ENCODE data around the gene ARRDC3.

DNA sequence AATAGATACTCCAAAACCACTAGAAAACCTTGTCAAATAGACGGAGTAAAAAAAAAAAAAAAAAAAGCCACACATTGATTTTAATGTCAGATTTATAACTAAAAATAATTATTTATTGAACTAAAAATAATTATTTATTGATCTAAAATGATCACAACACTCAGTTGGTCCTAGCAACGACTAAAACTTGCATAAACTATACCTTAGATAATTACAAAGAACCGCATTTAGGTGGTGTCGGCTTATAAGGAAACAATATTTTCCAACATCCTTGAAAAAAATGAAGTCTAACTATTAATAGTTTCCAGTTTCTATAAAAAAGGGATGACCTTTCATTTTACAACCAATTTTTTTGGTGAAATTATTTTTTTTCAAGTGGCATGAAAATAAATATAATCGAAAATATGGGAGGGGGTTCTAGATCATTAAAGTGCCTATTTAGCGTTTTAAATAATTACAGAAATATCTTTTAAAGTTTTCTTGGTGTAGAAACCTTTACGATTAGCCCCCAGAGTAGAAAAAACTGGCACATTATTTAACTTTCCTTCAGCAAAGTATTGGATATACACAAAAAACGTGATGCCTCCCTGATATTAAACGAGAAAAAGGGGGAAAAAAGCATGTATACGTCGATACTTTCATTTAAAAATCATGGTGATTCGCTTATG, 3.7 kb downstream of the ARRDC3 start:
- TF ChIP-seq, protein P1, sequence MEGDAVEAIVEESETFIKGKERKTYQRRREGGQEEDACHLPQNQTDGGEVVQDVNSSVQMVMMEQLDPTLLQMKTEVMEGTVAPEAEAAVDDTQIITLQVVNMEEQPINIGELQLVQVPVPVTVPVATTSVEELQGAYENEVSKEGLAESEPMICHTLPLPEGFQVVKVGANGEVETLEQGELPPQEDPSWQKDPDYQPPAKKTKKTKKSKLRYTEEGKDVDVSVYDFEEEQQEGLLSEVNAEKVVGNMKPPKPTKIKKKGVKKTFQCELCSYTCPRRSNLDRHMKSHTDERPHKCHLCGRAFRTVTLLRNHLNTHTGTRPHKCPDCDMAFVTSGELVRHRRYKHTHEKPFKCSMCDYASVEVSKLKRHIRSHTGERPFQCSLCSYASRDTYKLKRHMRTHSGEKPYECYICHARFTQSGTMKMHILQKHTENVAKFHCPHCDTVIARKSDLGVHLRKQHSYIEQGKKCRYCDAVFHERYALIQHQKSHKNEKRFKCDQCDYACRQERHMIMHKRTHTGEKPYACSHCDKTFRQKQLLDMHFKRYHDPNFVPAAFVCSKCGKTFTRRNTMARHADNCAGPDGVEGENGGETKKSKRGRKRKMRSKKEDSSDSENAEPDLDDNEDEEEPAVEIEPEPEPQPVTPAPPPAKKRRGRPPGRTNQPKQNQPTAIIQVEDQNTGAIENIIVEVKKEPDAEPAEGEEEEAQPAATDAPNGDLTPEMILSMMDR (IDR thresholded peaks at IDR 0.05; ENCODE audit: low read depth, low read length), result no peak
- TF ChIP-seq MYC (IDR thresholded peaks at IDR 0.05; ENCODE audit: low read depth, low read length) (no peak), POLR2A (IDR thresholded peaks at IDR 0.05; ENCODE audit: extremely low read depth, insufficient read length) (no peak)
